BJ (cell line): Measurements from ENCODE around the gene ASCL2. TPM values are rescaled to one million over a fixed set of nuclear protein-coding genes. Genes with fewer than 3 reads are reported as not detected.

Experiments
- CTCF ChIA-PET: fragments of 350-600 bp; formaldehyde crosslinking; extraction: SDS; loops from one replicate; lab custom pipeline; 2021; ENCODE audit warnings: antibody characterized with exemption, inconsistent platforms; lab: Yijun Ruan, JAX
- POLR2A ChIA-PET: fragments of 300-600 bp; sonication (Branson Sonifier 250); formaldehyde crosslinking; extraction: SDS; loops from one replicate; lab custom pipeline; 2021; ENCODE audit warnings: antibody characterized with exemption; lab: Charles Lee
- DNase-seq: peaks from one replicate; pipeline ENCODE4 v3.0.0-alpha.2; 2011; ENCODE audit warnings: low read depth
- H3K27me3 ChIP-seq: 2 replicates; pipeline ENCODE4 v1.6.0; 2011; ENCODE audit warnings: low read length; ENCODE audit not compliant: control insufficient read depth, insufficient read depth
- H3K36me3 ChIP-seq: 2 replicates; pipeline ENCODE4 v1.5.1; 2011; ENCODE audit warnings: low read length; ENCODE audit not compliant: control insufficient read depth, insufficient read depth
- H3K4me3 ChIP-seq: 2 replicates; pipeline ENCODE4 v1.5.1; 2011; ENCODE audit warnings: low read depth, mild to moderate bottlenecking, control low read depth, low read length
- polyA plus RNA-seq: library from polyadenylated mRNA; depleted of rRNA; stranded (reverse); fragments of >200 nt; gene quantifications from 2 replicates; pipeline ENCODE4 v1.2.3, GENCODE V29; 2011
- TF ChIP-seq, protein P1 (sequence below): IDR thresholded peaks from 2 replicates; pipeline ENCODE4 v1.5.1; 2011; ENCODE audit warnings: low read depth, mild to moderate bottlenecking, control low read depth, inconsistent platforms, low read length, moderate library complexity; ENCODE audit not compliant: insufficient read depth

Gene ASCL2
- polyA plus RNA-seq, 1 experiment, result not detected

DNA sequence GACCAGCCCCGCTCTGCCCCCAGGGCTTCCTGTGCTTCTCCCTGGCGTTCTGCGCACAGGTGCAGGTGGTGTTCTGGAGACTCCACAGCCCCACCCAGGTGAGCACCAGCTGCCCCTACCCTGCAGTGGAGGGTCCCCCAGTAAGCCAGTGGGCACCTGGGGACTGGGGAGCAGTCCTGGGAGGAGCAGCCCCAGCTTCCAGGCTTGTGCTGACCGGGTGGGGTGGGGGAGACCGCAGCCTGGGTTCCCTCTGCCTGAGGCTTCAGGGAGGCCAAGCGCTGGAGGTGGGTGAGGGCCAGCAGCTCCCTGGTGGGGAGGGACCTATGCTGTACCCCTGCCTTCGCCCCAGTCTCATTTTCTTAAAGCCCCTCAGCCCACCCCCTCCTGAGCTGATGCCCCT lies 38.3 kb upstream of the ASCL2 start:
- DNase-seq, result no peak
- CTCF ChIA-PET, result interaction anchor here (0.7 to 4.7 kb wide), 2 partner anchors 111 to 156 kb away, joined by 3 to 46 read pairs; no protein-coding TSS in a partner anchor
- no peaks in the 10 kb centered on the region for H3K36me3 ChIP-seq
- H3K4me3 ChIP-seq, result no peak overlapping the region
- no peaks in the 10 kb centered on the region for H3K27me3 ChIP-seq
- POLR2A ChIA-PET, result no interaction called here
- TF ChIP-seq, protein P1, sequence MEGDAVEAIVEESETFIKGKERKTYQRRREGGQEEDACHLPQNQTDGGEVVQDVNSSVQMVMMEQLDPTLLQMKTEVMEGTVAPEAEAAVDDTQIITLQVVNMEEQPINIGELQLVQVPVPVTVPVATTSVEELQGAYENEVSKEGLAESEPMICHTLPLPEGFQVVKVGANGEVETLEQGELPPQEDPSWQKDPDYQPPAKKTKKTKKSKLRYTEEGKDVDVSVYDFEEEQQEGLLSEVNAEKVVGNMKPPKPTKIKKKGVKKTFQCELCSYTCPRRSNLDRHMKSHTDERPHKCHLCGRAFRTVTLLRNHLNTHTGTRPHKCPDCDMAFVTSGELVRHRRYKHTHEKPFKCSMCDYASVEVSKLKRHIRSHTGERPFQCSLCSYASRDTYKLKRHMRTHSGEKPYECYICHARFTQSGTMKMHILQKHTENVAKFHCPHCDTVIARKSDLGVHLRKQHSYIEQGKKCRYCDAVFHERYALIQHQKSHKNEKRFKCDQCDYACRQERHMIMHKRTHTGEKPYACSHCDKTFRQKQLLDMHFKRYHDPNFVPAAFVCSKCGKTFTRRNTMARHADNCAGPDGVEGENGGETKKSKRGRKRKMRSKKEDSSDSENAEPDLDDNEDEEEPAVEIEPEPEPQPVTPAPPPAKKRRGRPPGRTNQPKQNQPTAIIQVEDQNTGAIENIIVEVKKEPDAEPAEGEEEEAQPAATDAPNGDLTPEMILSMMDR, result no peak

DNA sequence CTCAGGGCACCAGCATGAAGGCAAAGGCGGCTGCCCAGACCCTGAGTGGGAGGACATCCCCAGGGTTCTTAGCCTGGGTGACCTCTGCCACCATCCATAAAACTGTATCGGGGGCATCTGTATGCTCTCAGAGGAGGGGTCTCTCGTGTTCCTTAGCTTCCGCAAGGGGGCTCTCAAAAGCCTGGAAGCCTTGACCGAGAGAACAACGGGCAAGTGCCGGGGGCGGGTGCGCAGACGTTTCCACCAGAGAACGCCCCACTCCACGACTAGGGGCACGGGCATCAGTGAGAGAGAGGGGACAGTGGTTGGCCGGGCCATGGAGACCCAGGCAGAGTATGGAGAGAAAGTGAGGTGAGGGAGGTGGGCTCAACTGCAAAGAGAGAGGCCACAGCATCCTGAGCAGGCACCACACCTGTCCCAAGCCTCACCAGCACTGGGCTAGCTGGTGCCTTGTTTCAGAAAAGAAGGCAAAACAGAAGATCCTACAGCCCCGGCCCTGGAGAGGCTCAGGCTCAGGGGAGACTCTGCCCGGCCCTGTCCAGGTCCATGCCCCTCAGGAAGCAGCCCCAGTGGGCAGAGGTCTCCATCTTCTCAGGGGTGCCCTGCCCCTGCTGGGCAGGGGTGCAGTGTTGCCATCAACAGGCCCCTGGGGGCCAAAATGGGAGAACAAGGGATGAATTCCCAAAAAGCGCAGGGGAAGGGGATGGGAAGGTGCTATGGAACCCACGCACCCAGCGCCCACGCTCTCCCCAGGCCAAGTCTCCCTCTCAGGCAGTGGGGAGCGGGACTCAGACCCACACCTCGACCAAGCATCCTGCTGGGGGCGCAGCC lies 37.3 kb upstream of the ASCL2 start:
- ChIA-PET POLR2A (interaction anchor here (0.5 to 1.4 kb wide), 2 partner anchors 70 to 93 kb away, joined by 5 to 13 read pairs; partner anchors contain the start of genes CD81 and TSSC4), CTCF (interaction anchor here (1.1 to 9.7 kb wide), 5 partner anchors 70 to 140 kb away, joined by 3 to 519 read pairs (median 14); partner anchors contain the start of genes CD81 and TSSC4)
- no peak for DNase-seq
- TF ChIP-seq, protein P1, result no peak
- Histone ChIP-seq H3K36me3 (no peaks in the 10 kb centered on the region), H3K27me3 (no peaks in the 10 kb centered on the region), H3K4me3 (no peak overlapping the region)

DNA sequence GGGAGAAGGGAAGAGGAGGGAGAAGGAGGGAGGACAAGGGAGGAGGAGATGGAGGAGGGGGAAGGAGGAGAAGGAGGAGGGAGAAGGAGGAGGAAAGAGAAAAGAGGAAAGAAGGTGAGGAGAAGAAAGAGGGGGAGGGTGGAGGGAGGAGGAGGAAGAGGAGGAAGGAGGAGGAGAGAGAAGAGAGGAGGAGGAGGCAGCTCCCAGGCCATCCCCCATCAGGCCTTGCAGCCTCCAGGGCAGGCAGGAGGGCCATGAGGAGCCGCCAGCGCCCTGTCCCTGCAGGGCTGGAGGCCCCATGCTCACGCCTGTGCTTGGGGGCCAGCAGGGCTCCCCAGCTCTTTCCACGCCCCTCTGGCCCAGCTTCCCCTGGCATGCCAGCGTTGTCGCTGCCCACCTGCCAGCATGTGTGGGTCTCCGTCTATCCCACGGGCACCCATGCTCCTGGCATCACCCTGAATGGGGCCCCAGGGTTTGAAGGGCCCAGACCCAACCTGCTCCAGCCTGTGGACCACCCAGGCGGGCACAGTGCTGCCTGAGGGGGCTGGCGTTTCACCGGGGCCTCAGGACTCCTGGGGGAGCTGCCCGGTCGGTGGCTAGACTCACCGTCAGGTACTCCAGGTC lies 36.6 kb upstream of the ASCL2 start:
- CTCF ChIA-PET, result interaction anchor here (1.0 to 9.7 kb wide), 19 partner anchors 9 to 585 kb away, joined by 3 to 519 read pairs (median 12); partner anchors contain the start of genes CD81 and TSSC4
- Histone ChIP-seq H3K4me3 (no peak overlapping the region), H3K27me3 (no peaks in the 10 kb centered on the region), H3K36me3 (no peaks in the 10 kb centered on the region)
- TF ChIP-seq, protein P1, result no peak
- DNase-seq, result no peak
- POLR2A ChIA-PET, result interaction anchor here (0.5 to 1.4 kb wide), 5 partner anchors 71 to 227 kb away, joined by 5 to 16 read pairs (median 8); partner anchors contain the start of genes CD81 and TSSC4

DNA sequence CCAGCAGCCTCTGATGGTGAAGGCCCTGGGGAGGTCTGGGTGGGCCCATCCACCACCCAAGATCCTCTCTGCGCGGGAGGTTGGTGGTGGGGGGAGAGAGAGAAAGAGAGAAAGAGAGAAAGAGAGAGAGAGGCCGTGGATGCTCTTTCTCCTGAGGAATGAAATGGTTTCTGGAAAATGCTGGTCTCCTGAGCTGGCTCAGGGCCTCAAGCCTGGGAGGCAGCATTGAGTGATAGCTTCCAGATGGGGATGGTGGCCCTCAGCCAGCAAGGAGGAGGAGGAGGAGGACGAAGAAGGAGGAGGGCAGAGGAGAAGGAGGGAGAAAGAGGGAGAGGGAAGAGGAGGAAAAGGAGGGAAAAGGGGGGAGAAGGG lies 36.0 kb upstream of the ASCL2 start:
- no peaks in the 10 kb centered on the region for H3K36me3 ChIP-seq
- no peak overlapping the region for H3K4me3 ChIP-seq
- DNase-seq, result peak; percentile 53
- H3K27me3 ChIP-seq, result no peaks in the 10 kb centered on the region
- ChIA-PET CTCF (interaction anchor here (0.6 to 9.7 kb wide), 26 partner anchors 9 to 989 kb away, joined by 3 to 519 read pairs (median 11); partner anchors contain the start of genes CD81 and TSSC4), POLR2A (interaction anchor here (0.6 to 1.4 kb wide), 6 partner anchors 71 to 228 kb away, joined by 5 to 16 read pairs (median 8); partner anchors contain the start of genes CD81 and TSSC4)
- TF ChIP-seq, protein P1, result no peak
